HG03469 (cell line): Measurements from ENCODE around the gene EFNA1.

Source experiments
- ATAC-seq: cut with Tn5 transposase; IDR thresholded peaks from one replicate; pipeline ENCODE4 v1.9.1; 2021; ENCODE audit warnings: mild to moderate bottlenecking, moderate library complexity, moderate number of reproducible peaks; ENCODE audit not compliant: unreplicated experiment

EFNA1 gene

GRCh38 chr1:155124503-155125463, 2.9 kb upstream of the EFNA1 start:
- no peak for ATAC-seq

GRCh38 chr1:155125511-155125945, 2.1 kb upstream of the EFNA1 start:
- no peak for ATAC-seq

- ATAC-seq = no peak
Observed at GRCh38 chr1:155125946-155126555, 1.6 kb upstream of the EFNA1 start.

DNA sequence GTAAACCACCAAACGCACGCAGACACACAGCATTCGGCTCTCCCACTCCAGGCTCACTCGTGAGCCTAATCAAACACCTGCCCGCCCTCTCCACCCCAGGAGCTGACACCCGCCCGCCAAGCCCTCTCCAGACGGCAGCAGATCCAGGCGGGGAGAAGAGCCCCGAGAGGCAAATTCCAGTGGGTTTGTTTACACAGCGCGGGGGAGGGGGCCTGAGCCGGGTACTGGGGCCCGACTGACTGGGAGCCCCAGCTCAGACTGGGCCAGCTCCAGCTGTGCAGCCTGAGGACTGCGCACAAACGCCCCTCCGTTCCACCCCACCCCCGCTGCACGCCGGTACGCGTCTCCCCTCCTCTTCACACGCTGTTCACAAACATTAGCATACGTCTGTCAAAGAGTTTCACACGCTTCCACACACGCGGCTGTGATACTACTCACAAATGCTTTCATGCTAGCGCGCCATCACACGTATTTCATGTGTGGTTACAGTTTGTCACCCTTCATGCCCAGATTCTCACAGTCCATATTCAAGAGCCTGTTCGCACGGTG, 1.0 kb upstream of the EFNA1 start:
- no peak for ATAC-seq

DNA sequence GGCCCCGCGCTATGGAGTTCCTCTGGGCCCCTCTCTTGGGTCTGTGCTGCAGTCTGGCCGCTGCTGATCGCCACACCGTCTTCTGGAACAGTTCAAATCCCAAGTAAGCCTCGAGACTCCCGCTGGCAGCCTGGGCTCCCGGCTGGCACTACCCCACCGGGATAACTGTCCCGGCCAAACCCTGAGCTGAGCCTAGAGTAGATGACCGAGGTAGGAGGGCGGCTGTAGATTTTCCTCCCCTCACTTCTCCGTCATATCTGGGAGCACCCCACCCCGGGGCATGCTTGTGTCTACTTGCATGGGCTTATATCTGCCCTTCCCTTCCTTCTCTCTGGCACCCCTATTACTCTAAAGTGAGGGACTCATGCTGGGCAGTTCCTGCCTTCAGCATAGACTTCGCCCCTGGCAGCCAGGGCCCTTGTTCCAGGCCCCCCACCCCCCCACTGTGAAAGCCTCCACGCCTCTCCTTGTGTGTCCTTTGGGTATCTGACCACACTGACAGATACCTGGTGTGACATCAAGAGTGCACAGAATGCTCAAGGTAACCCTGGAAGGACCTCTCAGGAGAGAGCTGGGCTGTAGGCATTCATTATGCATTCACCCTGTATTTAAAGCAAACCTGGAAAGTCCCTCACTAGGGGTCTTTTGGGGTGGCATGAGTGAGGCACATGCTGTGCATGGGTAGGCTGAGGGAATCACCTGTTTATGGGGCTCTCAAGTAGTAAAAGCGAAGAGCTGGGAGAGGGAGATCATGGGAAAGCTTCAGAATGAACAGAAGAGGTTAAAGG, 485 bp downstream of the EFNA1 start:
- ATAC-seq = no peak

DNA sequence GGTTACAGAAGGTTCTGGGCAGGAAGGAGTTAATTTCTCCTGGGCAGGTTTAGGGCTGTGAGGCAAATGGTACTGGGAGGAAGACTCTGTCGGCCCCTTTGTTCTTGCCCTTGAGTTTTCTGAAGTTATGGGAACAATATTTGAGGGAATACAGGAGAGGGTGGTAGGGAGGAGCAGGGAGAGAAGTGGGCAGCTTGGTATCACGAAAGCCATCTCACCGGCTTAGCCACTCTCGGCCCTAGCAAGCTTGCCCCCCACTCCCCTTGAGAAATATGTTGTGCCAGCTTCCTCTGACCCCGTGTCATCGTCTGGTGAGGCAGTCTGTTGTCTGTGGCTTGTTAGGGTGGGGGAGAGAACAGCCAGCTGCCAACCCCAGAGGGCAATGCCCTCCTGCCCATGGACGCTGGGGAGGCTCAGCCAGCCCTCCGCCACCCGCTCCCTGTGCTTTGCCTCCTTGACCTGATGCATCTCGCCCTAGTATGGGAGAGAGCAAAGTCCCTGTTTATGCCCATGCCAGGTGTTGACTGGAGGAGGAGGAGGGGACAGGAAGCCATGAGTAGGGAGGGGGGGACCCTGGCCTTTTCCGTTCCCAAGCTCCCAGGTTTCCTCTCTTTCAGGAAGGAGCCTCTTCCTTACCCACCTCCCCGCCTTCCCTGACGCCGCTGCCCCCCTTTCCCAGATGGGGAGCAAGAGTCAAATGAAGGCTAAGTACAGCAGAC, 1.2 kb downstream of the EFNA1 start:
- ATAC-seq = no peak

DNA sequence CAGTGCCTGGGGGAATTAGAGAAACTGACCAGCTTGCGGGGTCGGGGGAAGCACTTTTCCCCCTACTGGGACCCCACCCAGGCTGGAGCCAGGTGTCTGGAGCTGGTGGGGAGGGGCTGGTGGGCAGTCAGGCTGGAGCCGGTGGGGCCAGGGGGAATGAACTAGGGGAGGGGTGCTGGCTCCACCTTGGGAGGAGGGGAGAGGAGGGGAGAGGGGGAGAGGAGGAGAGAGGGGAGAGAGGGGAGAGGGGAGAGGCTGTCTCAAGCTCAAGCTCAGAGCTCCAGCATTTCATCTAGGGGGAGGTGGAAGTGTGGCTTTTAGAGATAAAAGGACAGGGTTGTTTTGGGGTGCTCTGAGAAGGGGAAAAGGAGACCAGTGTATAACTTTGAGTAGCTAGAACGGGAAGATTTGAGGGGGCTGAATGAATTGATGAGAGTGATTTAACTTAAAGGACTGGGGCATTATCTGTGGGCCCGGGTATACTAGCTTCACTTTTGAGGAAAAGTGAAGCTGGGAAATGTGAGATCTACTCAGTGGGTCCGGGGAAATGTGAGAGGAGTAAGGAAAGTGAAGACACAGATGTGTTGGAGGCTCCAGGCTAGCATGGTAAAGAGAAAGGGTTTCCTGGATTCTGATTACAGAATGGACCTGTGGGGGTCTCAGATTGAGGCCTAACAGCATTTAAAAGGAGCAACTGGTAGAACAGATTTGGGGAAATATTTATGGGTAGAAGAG, 2.8 kb downstream of the EFNA1 start:
- no peak for ATAC-seq

DNA sequence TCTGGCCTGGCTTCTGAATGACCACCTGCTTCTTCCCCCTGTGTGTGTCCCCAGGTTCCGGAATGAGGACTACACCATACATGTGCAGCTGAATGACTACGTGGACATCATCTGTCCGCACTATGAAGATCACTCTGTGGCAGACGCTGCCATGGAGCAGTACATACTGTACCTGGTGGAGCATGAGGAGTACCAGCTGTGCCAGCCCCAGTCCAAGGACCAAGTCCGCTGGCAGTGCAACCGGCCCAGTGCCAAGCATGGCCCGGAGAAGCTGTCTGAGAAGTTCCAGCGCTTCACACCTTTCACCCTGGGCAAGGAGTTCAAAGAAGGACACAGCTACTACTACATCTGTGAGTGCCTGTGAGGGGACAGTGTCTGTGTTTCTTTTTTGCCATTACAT, 3.6 kb downstream of the EFNA1 start:
- ATAC-seq = no peak

DNA sequence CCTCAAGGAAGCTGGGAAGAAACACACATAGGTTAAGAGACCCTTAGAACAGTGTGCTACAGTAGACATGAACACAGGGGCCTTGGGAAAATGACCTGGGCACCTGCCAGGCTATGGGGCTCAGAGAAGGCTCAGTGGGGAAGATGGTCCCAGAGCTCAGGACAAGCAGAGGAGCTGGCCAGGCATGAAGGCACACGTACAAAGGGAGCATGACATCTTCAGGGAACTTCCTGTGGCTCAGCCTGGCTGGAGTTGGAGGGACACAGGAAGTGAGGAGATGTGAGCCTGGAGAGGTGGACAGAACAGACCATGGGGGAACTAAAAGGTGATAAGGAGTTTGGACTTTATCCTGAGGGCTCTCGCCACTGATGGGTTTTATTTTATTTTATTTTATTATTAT, 4.2 kb downstream of the EFNA1 start:
- no peak for ATAC-seq

DNA sequence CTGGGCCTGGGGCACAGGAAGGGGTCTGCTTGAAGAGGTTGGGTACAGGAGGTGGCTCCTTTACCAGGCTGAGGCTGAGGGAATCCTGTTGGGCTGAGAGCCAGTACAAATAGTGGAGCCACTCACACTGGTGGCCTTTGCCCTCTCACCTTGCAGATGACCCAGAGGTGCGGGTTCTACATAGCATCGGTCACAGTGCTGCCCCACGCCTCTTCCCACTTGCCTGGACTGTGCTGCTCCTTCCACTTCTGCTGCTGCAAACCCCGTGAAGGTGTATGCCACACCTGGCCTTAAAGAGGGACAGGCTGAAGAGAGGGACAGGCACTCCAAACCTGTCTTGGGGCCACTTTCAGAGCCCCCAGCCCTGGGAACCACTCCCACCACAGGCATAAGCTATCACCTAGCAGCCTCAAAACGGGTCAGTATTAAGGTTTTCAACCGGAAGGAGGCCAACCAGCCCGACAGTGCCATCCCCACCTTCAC, 6.2 kb downstream of the EFNA1 start:
- no peak for ATAC-seq

DNA sequence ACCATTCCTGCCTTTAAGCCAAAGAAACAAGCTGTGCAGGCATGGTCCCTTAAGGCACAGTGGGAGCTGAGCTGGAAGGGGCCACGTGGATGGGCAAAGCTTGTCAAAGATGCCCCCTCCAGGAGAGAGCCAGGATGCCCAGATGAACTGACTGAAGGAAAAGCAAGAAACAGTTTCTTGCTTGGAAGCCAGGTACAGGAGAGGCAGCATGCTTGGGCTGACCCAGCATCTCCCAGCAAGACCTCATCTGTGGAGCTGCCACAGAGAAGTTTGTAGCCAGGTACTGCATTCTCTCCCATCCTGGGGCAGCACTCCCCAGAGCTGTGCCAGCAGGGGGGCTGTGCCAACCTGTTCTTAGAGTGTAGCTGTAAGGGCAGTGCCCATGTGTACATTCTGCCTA, 6.6 kb downstream of the EFNA1 start:
- ATAC-seq = no peak

DNA sequence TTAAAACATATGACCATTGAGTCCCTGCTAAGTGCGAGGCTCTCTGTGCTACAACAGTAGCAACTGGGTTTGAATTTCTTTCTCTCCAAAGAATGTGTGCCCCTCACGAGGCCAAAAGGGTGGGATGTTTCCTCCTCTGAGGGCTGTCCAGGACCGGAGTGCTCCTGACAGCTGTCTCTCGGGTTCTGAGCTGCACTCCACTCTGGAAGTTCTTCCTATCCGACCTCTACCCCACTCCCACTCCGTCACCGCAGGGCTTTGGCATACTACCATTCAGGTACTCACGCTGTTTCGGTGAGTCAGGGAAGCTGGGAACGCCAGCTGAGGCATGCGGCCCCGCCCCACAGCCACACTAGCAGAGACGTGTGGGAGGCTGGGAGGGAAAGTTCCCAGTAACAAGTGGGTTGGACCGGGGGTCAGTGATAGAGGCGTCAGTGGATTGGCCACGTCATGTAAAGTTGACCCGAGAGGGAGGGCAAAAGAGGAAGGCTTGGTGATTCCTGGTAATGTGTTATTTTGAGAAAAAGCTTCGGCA, 7.3 kb downstream of the EFNA1 start:
- no peak for ATAC-seq

GRCh38 chr1:155135415-155136028, 7.8 kb downstream of the EFNA1 start, which contains the start of gene SLC50A1:
SLC50A1 (plus strand) TSS chr1:155135852; CDS start chr1:155135912, 60 bp downstream.
- peak; percentile 51 for ATAC-seq

DNA sequence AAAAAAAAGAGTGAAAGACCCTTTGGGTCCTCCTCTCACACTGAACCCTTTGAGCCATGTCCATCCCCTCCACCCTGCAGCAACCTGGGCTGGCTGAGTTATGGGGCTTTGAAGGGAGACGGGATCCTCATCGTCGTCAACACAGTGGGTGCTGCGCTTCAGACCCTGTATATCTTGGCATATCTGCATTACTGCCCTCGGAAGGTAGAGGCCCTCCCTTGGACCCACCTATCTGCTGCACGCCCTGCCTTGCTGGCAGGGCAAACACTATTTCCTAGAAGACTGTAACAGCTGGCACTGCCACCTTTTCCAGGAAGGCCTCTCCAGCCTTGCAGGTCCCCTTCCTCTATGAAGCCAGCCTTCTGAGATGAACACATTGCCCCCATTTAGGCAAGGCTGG, 9.1 kb downstream of the EFNA1 start:
- ATAC-seq = no peak

- no peak for ATAC-seq
Observed at GRCh38 chr1:155137154-155137949, 9.7 kb downstream of the EFNA1 start.

DNA sequence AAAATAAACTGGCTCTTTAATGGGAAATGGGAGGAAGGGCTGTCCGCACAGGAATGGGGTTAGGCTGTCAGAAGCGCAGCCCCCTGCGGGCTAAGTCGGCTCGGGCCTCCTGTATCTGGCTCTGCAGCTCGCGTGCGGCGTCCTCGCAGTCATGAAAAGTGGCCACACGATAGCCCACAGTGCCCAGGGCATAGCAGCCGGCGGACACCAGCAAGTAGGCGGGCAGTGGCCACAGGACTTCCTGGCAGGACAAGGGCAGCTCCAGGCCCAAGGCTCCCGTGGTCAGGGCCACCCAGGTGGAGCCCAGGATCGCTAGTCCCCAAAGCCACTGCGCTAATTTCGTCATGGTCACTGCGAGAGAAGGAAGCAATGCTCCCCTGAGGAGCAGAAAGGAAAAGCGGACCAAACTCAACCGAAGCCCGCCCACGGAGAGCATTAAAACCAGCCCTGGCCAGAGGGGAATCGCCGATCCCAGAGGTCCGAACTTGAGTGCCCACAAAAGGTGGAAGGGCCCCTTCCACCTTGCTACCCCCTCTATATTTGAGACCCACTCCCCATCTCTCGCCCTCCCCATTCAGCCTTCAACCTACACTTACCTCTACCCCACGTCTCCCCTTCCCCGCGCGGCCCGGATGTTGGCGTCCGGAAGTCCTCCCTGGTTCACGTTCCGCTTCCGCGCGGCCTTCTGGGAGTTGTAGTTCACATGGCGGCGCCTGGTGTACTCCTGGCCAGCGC, 12.4 kb downstream of the EFNA1 start, which contains the start of gene DPM3:
DPM3 (minus strand) TSS at position 637 of the 735 bp plus-strand sequence; CDS start at position 346, 291 bp downstream.
- ATAC-seq = peak; percentile 34

DNA sequence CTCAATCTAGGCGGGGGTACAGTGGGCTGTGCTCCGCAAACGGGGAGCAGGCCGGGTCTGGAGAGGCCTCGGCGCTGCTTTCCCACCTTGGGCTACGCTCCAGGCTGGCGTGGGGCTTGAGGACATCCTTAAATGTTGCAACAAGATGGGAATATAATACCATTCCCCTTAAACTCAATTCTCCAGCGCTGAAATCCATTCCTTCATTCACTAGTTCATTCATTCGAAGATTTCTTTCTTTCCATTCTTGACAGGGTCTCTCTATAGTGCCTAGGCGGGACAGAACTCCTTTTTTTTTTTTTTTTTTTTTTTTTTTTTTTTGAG, 12.9 kb downstream of the EFNA1 start:
- ATAC-seq = no peak
